Measurements from ENCODE around the gene ARIH1. TPM values are rescaled to one million over a fixed set of nuclear protein-coding genes. Genes with fewer than 3 reads are reported as not detected.

Gene ARIH1
- total RNA-seq, 1 donor from 2014 or later, result 15.7 TPM

GRCh38 chr15:72538931-72539330, 64.8 kb downstream of the ARIH1 start:
- DNase-seq (ENCODE audit: low read depth in 2 of 2), result no peak

- DNase-seq (ENCODE audit: low read depth in 2 of 2), result no peak
Measured at GRCh38 chr15:72540606-72541237, 66.6 kb downstream of the ARIH1 start.

DNA sequence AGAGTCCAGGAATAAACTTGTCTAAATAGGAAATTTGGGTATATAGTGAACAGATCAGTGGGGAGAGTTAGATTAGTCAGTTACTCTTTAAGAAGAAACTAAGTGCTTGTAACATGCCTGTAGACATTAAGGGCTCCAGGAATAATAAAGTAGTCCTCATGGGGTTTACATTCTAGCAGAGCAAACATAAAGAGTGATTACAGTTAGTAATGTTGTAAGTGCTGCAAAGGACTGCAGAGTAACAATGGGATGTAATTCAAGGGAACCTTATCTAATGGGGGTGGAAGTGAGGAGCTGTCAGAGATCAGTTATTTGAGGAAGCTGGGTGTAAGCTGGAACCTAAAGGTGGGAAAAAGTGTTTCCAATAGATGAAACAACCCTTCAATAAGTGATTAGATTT, 67.5 kb downstream of the ARIH1 start:
- DNase-seq (ENCODE audit: low read depth in 2 of 2), result no peak

DNA sequence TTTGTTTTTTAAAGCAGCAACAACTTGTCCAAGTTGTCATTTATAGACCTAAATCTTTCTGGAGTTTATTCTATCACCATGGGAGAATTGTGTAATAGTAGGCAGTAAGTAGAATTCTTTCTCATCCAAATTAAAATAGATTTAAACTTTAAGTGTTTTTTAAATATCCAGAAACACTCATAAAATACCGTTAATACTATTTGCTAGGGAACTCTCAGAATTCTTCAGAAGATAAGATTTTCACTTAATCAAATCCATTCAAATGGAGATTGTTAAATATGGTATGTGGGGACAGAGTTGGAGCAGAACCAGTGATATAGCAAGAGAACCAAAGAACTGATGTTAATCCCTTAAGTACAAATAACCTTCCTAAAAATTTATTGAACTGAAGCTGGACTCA, 71.0 kb downstream of the ARIH1 start:
- no peak for DNase-seq (ENCODE audit: low read depth in 2 of 2)

DNA sequence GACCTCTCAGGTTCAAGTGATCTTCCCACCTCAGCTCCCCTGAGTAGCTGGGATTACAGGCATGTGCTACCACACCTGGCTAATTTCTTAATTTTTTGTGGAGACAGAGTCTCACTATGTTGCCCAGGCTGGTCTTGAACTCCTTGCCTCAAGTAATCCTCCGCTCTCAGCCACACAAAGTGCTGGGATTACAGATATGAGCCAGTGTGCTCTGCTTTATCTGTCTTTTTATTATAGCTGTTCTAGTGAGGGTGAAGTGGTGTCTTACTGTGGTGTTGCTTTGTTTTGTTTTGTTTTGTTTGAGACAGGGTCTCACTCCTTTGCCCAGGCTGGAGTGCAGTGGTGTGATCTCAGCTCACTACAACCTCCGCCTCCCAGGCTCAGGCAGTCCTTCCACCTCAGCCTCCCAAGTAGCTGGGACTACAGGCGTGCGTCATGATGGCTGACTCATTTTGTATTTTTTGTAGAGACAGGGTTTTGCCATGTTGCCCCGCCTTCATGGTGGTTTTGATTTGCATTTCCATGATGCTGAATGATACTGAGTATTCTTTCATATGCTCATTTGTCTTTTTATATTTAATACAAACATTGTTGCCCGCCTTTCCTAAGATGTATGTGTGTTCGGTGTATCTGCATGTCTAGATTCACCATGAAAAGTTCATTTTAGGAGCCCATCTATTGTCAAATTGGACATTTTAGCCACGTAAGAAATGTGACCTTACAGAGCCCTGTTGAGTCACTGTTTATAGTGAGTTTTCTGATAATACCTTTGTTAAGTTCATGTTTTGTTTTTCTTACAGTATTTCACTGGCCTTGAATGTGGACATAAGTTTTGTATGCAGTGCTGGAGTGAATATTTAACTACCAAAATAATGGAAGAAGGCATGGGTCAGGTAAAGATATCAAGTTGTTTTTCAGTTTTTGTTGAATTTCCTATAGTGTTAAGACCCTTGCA, 80.6 kb downstream of the ARIH1 start:
- DNase-seq (ENCODE audit: low read depth in 2 of 2), result peak; percentile 39 to 79

- DNase-seq (ENCODE audit: low read depth in 2 of 2), result no peak
Measured at GRCh38 chr15:72559781-72560180, 85.7 kb downstream of the ARIH1 start.

DNA sequence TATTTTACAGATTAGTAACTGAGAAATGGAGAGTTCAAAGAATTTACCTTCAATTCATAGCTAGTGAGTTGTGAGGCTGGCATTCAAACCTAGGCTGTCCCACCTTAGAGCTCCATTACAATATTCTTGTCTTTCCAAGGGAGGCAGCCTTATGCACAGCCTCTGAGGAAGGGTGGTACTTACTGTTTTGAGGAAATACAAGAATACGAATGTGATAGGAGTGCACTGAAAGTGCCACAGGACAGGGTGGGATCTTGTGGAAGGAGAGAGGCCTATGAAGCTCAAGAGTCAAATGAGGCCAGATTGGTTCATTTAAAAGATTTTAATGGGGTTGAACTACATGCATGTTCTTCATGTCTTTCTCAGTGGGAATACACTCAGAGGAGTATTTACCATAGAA, 86.3 kb downstream of the ARIH1 start:
- DNase-seq (ENCODE audit: low read depth in 2 of 2), result no peak

DNA sequence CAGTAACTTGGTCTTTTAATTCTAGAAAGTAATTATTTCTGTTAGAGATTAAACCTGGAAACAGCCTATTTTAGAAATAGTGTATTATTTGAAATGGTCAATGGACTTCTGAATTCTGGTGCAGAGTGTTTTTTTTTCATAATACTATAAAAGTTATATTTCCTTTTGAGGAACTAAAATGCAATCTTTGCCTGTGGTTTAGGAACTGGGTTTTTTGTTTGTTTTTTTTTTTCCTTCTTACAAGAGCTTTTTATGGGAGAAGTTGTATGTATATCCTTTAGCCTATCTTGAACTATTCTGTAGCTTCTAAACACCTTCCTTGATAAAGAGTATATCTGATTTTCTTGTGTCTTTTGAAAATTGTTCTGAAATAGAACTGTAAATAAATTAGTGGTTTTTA, 88.3 kb downstream of the ARIH1 start:
- DNase-seq (ENCODE audit: low read depth in 2 of 2), result no peak

- no peak for DNase-seq (ENCODE audit: low read depth in 2 of 2)
Measured at GRCh38 chr15:72562878-72563277, 88.7 kb downstream of the ARIH1 start.

- no peak for DNase-seq (ENCODE audit: low read depth in 2 of 2)
Measured at GRCh38 chr15:72564091-72564490, 90.0 kb downstream of the ARIH1 start.

GRCh38 chr15:72566973-72567372, 92.8 kb downstream of the ARIH1 start:
- peak in 1 of 2 donors; percentile 7 for DNase-seq (ENCODE audit: low read depth in 2 of 2)

DNA sequence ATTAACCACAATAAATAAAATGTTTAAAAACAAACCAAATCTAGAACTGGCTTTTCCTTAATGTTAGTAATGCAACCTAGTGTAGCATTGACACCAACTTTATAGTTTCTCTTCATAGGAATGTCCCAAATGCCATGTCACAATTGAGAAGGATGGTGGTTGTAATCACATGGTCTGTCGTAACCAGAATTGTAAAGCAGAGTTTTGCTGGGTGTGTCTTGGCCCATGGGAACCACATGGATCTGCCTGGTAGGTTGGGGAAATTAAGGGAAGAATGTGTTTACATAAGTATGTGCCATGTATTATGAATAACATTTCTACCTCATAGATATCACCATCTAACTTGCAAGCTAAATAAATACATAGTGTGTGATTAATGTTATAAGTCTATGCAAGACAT, 95.9 kb downstream of the ARIH1 start:
- DNase-seq (ENCODE audit: low read depth in 2 of 2), result no peak

DNA sequence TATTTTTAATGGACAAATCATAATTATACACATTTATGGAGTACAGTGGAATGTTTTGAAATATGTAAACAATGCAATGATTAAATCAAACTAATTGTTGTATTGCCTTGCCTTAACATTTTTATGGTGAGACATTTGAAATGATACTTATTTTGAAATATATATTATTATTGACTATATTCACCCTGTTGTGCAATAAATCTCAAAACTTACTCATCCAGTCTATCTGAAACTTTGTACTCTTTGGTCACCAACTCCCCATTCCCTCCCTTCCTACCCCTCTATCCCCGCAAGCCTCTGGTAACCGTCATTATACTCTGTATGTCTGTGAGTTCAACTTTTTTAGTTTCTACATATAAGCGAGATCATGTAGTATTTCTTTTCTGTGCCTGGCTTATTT, 105.7 kb downstream of the ARIH1 start:
- DNase-seq (ENCODE audit: low read depth in 2 of 2), result no peak

DNA sequence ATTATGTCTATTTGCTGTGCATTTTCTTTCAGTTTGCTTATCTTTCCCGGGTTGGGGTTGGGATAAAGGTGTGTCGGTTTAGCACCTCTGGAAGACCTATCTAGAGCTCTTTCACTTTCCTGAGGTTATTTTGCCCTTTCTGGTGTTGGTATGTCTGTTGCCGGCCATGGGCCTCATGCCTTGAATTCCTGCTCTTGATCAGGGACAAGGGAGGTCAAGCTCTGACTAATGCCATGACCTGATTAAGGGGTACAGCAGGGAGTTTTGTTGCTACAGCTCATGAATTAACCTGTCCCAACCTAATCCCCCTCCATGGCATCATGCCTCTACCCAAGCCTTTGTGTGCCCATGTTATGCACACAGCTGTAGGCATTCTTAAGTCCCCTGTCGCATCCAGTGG, 109.9 kb downstream of the ARIH1 start:
- DNase-seq (ENCODE audit: low read depth in 2 of 2), result no peak

- no peak for DNase-seq (ENCODE audit: low read depth in 2 of 2)
Measured at GRCh38 chr15:72585025-72585424, 110.9 kb downstream of the ARIH1 start.

DNA sequence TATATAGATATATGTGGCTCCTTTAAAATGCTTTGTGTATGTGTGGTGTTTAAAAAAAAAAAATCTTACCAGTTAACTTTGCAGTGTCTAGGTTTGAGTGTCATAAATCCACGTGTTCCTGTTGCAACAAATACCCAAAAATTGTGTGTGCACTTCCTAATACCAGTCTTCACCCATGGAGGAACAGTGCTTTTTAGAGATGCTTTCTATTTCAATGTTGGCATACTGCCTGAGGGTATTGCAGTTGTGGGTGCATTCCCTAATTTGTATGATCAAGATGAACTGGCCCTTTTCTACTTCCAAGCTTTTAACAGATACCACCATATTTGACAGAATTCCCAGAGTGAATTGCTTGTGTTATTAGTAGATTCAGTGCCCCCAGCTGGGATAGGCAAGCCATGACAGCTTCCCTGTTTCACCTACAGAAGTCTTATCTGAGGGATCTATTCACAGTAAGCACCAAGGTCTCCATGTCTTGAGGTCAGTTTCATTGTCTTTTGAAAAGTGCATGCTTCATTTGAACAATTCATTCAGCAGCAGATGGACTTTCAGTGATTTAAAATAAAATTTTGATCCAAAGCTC, 111.4 kb downstream of the ARIH1 start:
- peak; percentile 40 to 45 for DNase-seq (ENCODE audit: low read depth in 2 of 2)

DNA sequence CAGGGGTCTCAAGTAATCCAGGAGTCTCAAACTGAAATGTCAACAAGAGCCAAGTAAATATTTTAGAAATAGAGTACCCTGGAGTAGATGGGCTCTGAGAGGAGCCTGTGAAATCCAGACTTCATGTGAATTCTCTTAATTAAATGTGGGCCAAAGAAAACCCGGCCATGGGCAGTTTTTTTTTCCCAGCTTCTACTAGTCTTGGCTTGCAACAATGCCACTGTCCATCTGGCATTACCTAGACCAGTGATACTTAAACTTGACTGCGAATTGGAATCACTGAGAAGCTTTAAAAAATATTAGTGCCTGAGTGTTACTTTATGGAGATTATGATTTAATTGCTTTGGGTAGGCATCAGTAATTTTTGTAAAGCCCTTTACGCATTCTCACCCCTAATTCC, 114.0 kb downstream of the ARIH1 start:
- DNase-seq (ENCODE audit: low read depth in 2 of 2), result no peak

DNA sequence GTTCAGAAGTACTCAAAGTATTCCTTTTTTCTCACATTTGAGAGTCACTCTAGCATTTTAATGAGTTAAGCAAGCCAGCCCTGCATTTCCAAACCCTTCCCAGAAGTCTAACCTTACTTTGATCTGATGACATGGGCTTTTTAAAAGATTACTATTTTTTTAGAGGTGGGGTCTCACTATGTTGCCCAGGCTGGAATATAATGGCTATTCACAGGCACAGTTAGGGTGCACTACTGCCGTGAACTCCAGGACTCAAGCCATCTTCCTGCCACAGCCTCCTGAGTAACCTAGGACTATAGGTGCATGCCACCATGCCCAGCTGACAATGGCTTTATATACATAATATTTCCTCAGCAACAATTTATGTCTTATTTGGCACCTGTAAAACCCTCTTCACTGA, 116.3 kb downstream of the ARIH1 start:
- DNase-seq (ENCODE audit: low read depth in 2 of 2), result no peak

DNA sequence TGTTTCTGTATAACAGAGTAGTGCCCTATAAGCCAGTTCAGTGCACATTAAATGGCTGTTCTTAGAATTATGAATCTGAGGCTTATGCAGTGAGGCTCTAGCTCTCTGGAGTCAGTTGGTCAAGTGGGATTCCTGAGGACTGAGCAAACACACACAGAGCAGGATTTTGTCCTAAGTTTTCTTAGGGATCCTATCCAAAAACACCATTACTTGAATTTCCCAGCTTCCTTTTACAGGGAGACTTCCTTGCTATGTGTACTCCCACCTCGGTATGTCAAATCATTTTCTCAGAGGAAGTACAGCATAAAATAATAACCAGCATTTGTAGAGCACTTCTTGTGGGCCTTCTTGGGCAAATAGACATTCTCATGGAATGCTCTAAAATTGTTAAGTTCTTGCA, 117.2 kb downstream of the ARIH1 start:
- DNase-seq (ENCODE audit: low read depth in 2 of 2), result no peak

- DNase-seq (ENCODE audit: low read depth in 2 of 2), result no peak
Measured at GRCh38 chr15:72592097-72592496, 118.0 kb downstream of the ARIH1 start.

DNA sequence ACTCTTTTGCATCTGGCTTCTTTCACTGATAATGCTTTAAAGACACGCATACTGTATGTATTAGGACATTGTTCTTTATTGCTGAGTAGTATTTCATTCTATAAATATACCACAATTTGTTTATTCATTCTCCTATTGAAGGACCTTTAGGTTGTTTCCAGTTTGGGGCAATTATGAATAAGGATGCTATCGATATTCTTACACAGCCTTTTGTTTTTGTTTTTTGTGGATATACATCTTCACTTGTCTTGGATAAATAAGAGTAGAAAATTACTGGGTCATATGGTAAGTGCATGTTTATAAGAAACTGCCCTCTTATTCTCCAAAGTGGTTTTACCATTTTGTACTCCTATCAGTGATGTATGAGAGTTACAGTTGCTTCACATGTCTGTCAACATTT, 118.5 kb downstream of the ARIH1 start:
- no peak for DNase-seq (ENCODE audit: low read depth in 2 of 2)

- no peak for DNase-seq (ENCODE audit: low read depth in 2 of 2)
Measured at GRCh38 chr15:72593838-72594237, 119.7 kb downstream of the ARIH1 start.
